Measurements from ENCODE around the gene RABGEF1.

GRCh38 chr7:66751945-66752344 is 11.4 kb downstream of the RABGEF1 start:
- TF ChIP-seq, protein P1, sequence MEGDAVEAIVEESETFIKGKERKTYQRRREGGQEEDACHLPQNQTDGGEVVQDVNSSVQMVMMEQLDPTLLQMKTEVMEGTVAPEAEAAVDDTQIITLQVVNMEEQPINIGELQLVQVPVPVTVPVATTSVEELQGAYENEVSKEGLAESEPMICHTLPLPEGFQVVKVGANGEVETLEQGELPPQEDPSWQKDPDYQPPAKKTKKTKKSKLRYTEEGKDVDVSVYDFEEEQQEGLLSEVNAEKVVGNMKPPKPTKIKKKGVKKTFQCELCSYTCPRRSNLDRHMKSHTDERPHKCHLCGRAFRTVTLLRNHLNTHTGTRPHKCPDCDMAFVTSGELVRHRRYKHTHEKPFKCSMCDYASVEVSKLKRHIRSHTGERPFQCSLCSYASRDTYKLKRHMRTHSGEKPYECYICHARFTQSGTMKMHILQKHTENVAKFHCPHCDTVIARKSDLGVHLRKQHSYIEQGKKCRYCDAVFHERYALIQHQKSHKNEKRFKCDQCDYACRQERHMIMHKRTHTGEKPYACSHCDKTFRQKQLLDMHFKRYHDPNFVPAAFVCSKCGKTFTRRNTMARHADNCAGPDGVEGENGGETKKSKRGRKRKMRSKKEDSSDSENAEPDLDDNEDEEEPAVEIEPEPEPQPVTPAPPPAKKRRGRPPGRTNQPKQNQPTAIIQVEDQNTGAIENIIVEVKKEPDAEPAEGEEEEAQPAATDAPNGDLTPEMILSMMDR (IDR thresholded peaks at IDR 0.05): no peak
- no peak for TF ChIP-seq POLR2A (IDR thresholded peaks at IDR 0.05)

All from testis (tissue), 2 donors.